GM12878 (cell line): Measurements from ENCODE around the gene OGFR. TPM values are rescaled to one million over a fixed set of nuclear protein-coding genes. Genes with fewer than 3 reads are reported as not detected.

ENCODE experiments used
- ATAC-seq: fragments of 200-7000 bp; cut with Tn5 transposase; 3 replicates; pipeline ENCODE4 v1.9.1; 2020; ENCODE audit warnings: mild to moderate bottlenecking, moderate library complexity
- BruUV-seq: library from RNA; stranded (reverse); fragments of 400-500 nt; replicated peaks from 2 replicates; lab custom pipeline; 2021; lab: Mats Ljungman, UMichigan
- CTCF ChIA-PET: fragments of 300-600 bp; sonication (Branson Sonifier 250); formaldehyde crosslinking; extraction: SDS; loops from one replicate; lab custom pipeline; 2021; ENCODE audit warnings: inconsistent platforms; lab: Yijun Ruan, JAX
- POLR2A ChIA-PET: fragments of 350-600 bp; formaldehyde crosslinking; extraction: SDS; loops from one replicate; lab custom pipeline; 2021; ENCODE audit warnings: inconsistent platforms; lab: Charles Lee
- RAD21 ChIA-PET: fragments of 300-600 bp; sonication (Branson Sonifier 250); formaldehyde crosslinking; loops from one replicate; lab custom pipeline; 2023; ENCODE audit warnings: antibody characterized with exemption; ENCODE audit not compliant: unreplicated experiment; lab: Charles Lee
- SMC1A ChIA-PET: fragments of 300-600 bp; sonication (Branson Sonifier 250); formaldehyde crosslinking; loops from one replicate; lab custom pipeline; 2023; ENCODE audit not compliant: unreplicated experiment, uncharacterized antibody; lab: Charles Lee
- DNase-seq: peaks from one replicate; pipeline ENCODE4 v3.0.0-alpha.2; 2011; ENCODE audit warnings: low read depth, low spot score
- FAIRE-seq: peaks from 3 replicates; lab custom pipeline; 2011; peaks lifted over from hg19 to GRCh38; lab: Jason Lieb, UNC
- H2AFZ ChIP-seq: 2 replicates; pipeline ENCODE4 v1.6.0; 2011; ENCODE audit warnings: low read depth, low read length, control low read depth; ENCODE audit not compliant: control insufficient read depth
- H3K27ac ChIP-seq: 2 replicates; pipeline ENCODE4 v1.5.1; 2011; ENCODE audit warnings: control low read depth; ENCODE audit not compliant: control insufficient read depth, insufficient read depth
- H3K27me3 ChIP-seq, 2 experiments: replicated peaks in 1 of 2; 2 replicates each; pipeline versions ENCODE4 v1.6.0 to v1.6.1; 2011; ENCODE audit warnings: low read length in 1 of 2; ENCODE audit not compliant: control insufficient read depth in 2 of 2, insufficient read depth in 2 of 2
- H3K36me3 ChIP-seq, 2 experiments: 2 replicates each; pipeline ENCODE4 v1.5.1; 2011; ENCODE audit warnings: low read length in 1 of 2; ENCODE audit not compliant: control insufficient read depth in 2 of 2, insufficient read depth in 2 of 2
- H3K4me1 ChIP-seq: 2 replicates; pipeline ENCODE4 v1.6.1; 2011; ENCODE audit warnings: mild to moderate bottlenecking, low read length, moderate library complexity, mixed read lengths; ENCODE audit not compliant: control insufficient read depth, insufficient read depth
- H3K4me2 ChIP-seq: 2 replicates; pipeline ENCODE4 v1.6.0; 2011; ENCODE audit warnings: control low read depth; ENCODE audit not compliant: control insufficient read depth, insufficient read depth
- H3K4me3 ChIP-seq: fragments of 200-600 bp; sonication (generic); 2 replicates; pipeline ENCODE4 v1.5.1; 2016
- H3K79me2 ChIP-seq: 2 replicates; pipeline ENCODE4 v1.6.0; 2011; ENCODE audit warnings: low read length; ENCODE audit not compliant: control insufficient read depth, insufficient read depth
- H3K9ac ChIP-seq: 2 replicates; pipeline ENCODE4 v1.8.0; 2011; ENCODE audit warnings: low read length, control low read depth, mixed read lengths; ENCODE audit not compliant: control insufficient read depth, insufficient read depth
- H3K9me3 ChIP-seq: replicated peaks from 3 replicates; pipeline ENCODE4 v1.5.1; 2011; ENCODE audit warnings: mild to moderate bottlenecking, low read length; ENCODE audit not compliant: control insufficient read depth, insufficient read depth
- H4K20me1 ChIP-seq: 2 replicates; pipeline ENCODE4 v1.6.0; 2011; ENCODE audit not compliant: control insufficient read depth, insufficient read depth
- BHLHE40 ChIP-seq, 2 experiments: fragments of 450-650 bp in 1 of 2; IDR thresholded peaks; 2 replicates each; pipeline ENCODE4 v1.6.1; 2011 to 2017; ENCODE audit warnings: low read depth in 2 of 2, borderline replicate concordance in 1 of 2, improper control_type of control experiment in 1 of 2, low read length in 1 of 2, mild to moderate bottlenecking in 1 of 2
- CREB1 ChIP-seq: IDR thresholded peaks from 2 replicates; pipeline ENCODE4 v1.6.1; 2012; ENCODE audit warnings: low read depth, mild to moderate bottlenecking, inconsistent platforms
- EZH2 ChIP-seq: IDR thresholded peaks from 2 replicates; pipeline ENCODE4 v1.6.1; 2012; ENCODE audit warnings: low read depth, mild to moderate bottlenecking, control low read depth, inconsistent platforms, low read length, borderline replicate concordance; ENCODE audit not compliant: control insufficient read depth
- POLR2AphosphoS5 ChIP-seq: IDR thresholded peaks from 2 replicates; pipeline ENCODE4 v1.6.1; 2011; ENCODE audit warnings: mild to moderate bottlenecking, low read length, inconsistent platforms
- RB1 ChIP-seq: fragments of 450-650 bp; formaldehyde crosslinking; IDR thresholded peaks from 2 replicates; pipeline ENCODE4 v1.6.1; 2017; ENCODE audit warnings: mild to moderate bottlenecking, borderline replicate concordance
- RELA ChIP-seq: fragments of 450-650 bp; IDR thresholded peaks from 2 replicates; pipeline ENCODE4 v1.8.0; 2014; ENCODE audit warnings: borderline replicate concordance; ENCODE audit not compliant: partially characterized antibody
- SMC3 ChIP-seq: IDR thresholded peaks from 2 replicates; pipeline ENCODE4 v1.6.1; 2011; ENCODE audit warnings: low read length, improper control_type of control experiment, borderline replicate concordance
- ZNF274 ChIP-seq: IDR thresholded peaks from one replicate; pipeline ENCODE4 v1.8.0; 2011; ENCODE audit not compliant: insufficient read length, insufficient read depth
- ZZZ3 ChIP-seq: IDR thresholded peaks from 2 replicates; pipeline ENCODE4 v1.6.1; 2011; ENCODE audit warnings: low read depth; ENCODE audit not compliant: control insufficient read depth, insufficient read length
- WGBS: methylation state at CpG from one replicate; pipeline ENCODE4 v1.1.6; 2016; ENCODE audit warnings: low lambda C conversion rate; ENCODE audit not compliant: insufficient replicate concordance, insufficient coverage; ENCODE audit errors: missing lambda C conversion rate; 5-methylcytosine and 5-hydroxymethylcytosine counted together
- in situ Hi-C: fragments of 300-500 bp; cut with MboI; formaldehyde crosslinking; loops from 9 replicates; pipeline ENCODE4 v1.14.3; 2018; ENCODE audit warnings: mixed read lengths
- intact Hi-C: fragments of 100-400 bp; cut with micrococcal nuclease; formaldehyde crosslinking; loops from one replicate; pipeline ENCODE4 v1.14.2; 2022; ENCODE audit not compliant: unreplicated experiment
- polyA plus RNA-seq, 11 experiments: library from polyadenylated mRNA; depleted of rRNA in 4 of 11; unstranded in 6 of 11; stranded (reverse) in 5 of 11; fragments of >200 nt; fragmentation: Nextera tagmentation in 4 of 11; fragmentation: Illumina TruSeq in 1 of 11; extraction: Ambion mirVana in 4 of 11; extraction: Trizol in 1 of 11; gene quantifications; 1 replicate in 1 of 11; 2 replicates in 10 of 11; pipeline versions ENCODE4 v1.2.1 to v1.2.3, GENCODE V29; 2011 to 2016; ENCODE audit warnings: inconsistent platforms in 2 of 11, missing spikeins in 2 of 11, low read depth in 1 of 11
- total RNA-seq, 4 experiments: library from RNA; depleted of rRNA in 3 of 4; stranded (reverse); fragments of >200 nt in 3 of 4; fragmentation: Illumina TruSeq in 1 of 4; extraction: Trizol in 1 of 4; gene quantifications; 2 replicates each; pipeline versions ENCODE4 v1.2.1 to v1.2.3, GENCODE V29; 2013 to 2021
- TF ChIP-seq, protein P1 (sequence below): IDR thresholded peaks from 2 replicates; pipeline ENCODE4 v1.6.1; 2011; ENCODE audit warnings: borderline replicate concordance, low read depth, mild to moderate bottlenecking, moderate library complexity, mixed read lengths, low read length; ENCODE audit not compliant: insufficient read depth; ENCODE audit errors: extremely low read length

OGFR gene
- total and polyA plus RNA-seq, 10 of the 15 experiments (the other 5 are each of a cell fraction or from before 2014, with no cell fraction given), result 0.72 to 62.1 (median 27.3) TPM

DNA sequence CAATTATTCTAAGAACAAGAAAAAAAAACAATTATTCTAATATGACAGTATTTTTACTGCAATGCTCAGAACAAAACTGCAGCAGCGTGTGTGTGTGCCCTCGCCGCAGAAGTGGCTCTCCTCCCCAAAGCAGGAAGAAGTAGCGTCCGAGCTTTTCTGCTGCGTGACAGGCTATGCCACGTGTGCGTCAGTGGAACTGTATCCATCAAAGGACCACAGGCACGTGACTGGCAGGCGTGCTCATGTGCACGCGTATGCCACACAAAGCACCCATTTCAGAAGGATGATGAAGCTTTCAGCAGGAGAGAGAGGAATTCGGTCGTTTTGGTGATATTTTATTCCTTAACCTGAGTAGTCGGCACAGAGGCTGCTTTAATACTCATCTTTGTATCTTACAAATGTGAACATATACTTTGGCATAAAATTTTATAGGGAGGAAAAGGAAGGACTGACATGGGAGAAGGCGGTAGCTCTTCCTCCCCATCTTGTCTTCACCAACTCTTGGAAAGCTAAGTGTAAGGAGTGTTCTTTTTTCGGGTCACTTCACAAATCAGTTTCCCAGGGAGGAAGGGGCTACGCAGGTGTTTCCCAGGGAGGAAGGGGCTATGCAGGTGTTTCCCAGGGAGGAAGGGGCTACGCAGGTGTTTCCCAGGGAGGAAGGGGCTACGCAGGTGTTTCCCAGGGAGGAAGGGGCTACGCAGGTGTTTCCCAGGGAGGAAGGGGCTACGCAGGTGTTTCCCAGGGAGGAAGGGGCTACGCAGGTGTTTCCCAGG lies 53.6 kb downstream of the OGFR start:
- no peaks in the 10 kb centered on the region for H3K36me3 ChIP-seq
- ChIA-PET CTCF (no interaction called here), POLR2A (no interaction called here), RAD21 (no interaction called here), SMC1A (interaction anchor here (0.8 kb wide), 1 partner anchor 9 kb away, joined by 4 read pairs; no protein-coding TSS in a partner anchor)
- FAIRE-seq (no peak), ATAC-seq (no peak), DNase-seq (no peak)
- 88% methylated on average over 18 of the region's 23 CpGs for WGBS
- H2AFZ ChIP-seq, result no peak overlapping the region
- in situ Hi-C loops (no loop called here), intact Hi-C loops (no loop called here)
- H3K9me3 ChIP-seq, result no peaks in the 10 kb centered on the region
- H3K79me2 ChIP-seq, result peaks cover 3% of the 10 kb centered on the region; the same call in 1 of the 2 replicates
- TF ChIP-seq, protein P1, sequence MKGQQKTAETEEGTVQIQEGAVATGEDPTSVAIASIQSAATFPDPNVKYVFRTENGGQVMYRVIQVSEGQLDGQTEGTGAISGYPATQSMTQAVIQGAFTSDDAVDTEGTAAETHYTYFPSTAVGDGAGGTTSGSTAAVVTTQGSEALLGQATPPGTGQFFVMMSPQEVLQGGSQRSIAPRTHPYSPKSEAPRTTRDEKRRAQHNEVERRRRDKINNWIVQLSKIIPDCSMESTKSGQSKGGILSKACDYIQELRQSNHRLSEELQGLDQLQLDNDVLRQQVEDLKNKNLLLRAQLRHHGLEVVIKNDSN, result peak; percentile 6
- TF ChIP-seq BHLHE40 (IDR thresholded peaks at IDR 0.05; ENCODE audit: borderline replicate concordance in 1 of 2, low read depth in 2 of 2, low read length in 1 of 2) (peak; percentile 42 to 49; a peak in 2 of 4 replicates), POLR2AphosphoS5 (no peak)
- H4K20me1 ChIP-seq, result no peaks in the 10 kb centered on the region
- H3K27me3 ChIP-seq, result no peaks in the 10 kb centered on the region; a peak in 1 of 4 replicates
- no peak overlapping the region for H3K4me3 ChIP-seq
- 0 out of 2 replicates have a peak overlapping the region, but pooled peaks have one; percentile 17 for H3K4me2 ChIP-seq
- no peak overlapping the region for H3K9ac ChIP-seq
- BruUV-seq, result no TSS peak
- H3K27ac ChIP-seq, result no peak overlapping the region
- H3K4me1 ChIP-seq, result peaks cover 5% of the 10 kb centered on the region

DNA sequence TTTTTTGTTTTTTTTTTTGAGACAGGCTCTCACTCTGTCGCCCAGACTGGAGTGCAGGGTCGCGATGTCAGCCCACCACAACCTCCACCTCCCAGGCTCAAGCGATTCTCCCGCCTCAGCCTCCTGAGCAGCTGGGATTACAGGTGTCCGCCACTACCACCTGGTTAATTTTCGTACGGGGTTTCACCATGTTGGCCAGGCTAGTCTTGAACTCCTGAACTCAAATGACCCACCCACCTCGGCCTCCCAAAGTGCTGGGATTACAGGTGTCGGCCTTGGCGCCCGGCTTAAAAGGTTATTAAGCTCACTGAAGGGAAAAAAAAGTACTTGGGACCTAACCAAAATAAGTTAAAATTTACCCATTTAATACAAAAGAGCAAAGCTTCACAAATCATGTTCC lies 55.1 kb downstream of the OGFR start:
- no peak overlapping the region for H3K27ac ChIP-seq
- no peak overlapping the region; the same call in 1 of the 2 replicates for H3K4me2 ChIP-seq
- RAD21 ChIA-PET, result no interaction called here
- H3K4me3 ChIP-seq, result peak overlapping the region; percentile 75; the same call in 1 of the 2 replicates
- CTCF ChIA-PET, result interaction anchor here (1.2 kb wide), 1 partner anchor 37 kb away, joined by 5 read pairs; no protein-coding TSS in a partner anchor
- H3K79me2 ChIP-seq, result peaks cover 3% of the 10 kb centered on the region; the same call in 1 of the 2 replicates
- no peaks in the 10 kb centered on the region for H4K20me1 ChIP-seq
- H3K4me1 ChIP-seq, result peaks cover 5% of the 10 kb centered on the region
- intact Hi-C loops, result no loop called here
- ATAC-seq, result no peak
- no peak overlapping the region for H3K9ac ChIP-seq
- no peak for TF ChIP-seq SMC3
- no peak for TF ChIP-seq RB1
- no peak for TF ChIP-seq ZNF274
- TF ChIP-seq RELA, result no peak
- no peak for TF ChIP-seq EZH2
- TF ChIP-seq ZZZ3, result no peak
- TF ChIP-seq CREB1, result no peak
- TF ChIP-seq, all 136 proteins: peak for 0
- Histone ChIP-seq H2AFZ (no peak overlapping the region), H3K27me3 (no peaks in the 10 kb centered on the region; a peak in 1 of 4 replicates), H3K36me3 (no peaks in the 10 kb centered on the region), H3K9me3 (no peaks in the 10 kb centered on the region)
- BruUV-seq, result TSS peak; percentile 62
- FAIRE-seq (no peak), DNase-seq (no peak)
- ChIA-PET POLR2A (no interaction called here), SMC1A (interaction anchor here (1.0 kb wide), 1 partner anchor 95 kb away, joined by 3 read pairs; no protein-coding TSS in a partner anchor)
- in situ Hi-C loops, result no loop called here
- WGBS, result 94% methylated on average over 12 of the region's 12 CpGs
